Brain microvascular endothelial cell (primary cell): ENCODE measurements around the gene NPEPL1.

Experiments used
- DNase-seq: peaks from one replicate; pipeline ENCODE4 v3.0.0-alpha.2; 2020
- H3K27ac ChIP-seq: fragments of 250-450 bp; sonication (Bioruptor Pico); 2 replicates; pipeline ENCODE4 v1.5.1; 2020; ENCODE audit warnings: mild to moderate bottlenecking, moderate library complexity
- H3K27me3 ChIP-seq: fragments of 250-450 bp; sonication (Bioruptor Pico); replicated peaks from 2 replicates; pipeline ENCODE4 v1.5.1; 2020; ENCODE audit warnings: mild to moderate bottlenecking
- H3K36me3 ChIP-seq: fragments of 250-450 bp; sonication (Bioruptor Pico); replicated peaks from 2 replicates; pipeline ENCODE4 v1.5.1; 2020; ENCODE audit warnings: mild to moderate bottlenecking
- H3K4me3 ChIP-seq: 2 replicates; pipeline ENCODE4 v1.5.1; 2011; ENCODE audit warnings: low read depth, mild to moderate bottlenecking, control low read depth, low read length, moderate library complexity
- CTCF ChIP-seq: IDR thresholded peaks from 2 replicates; pipeline ENCODE4 v1.5.1; 2011; ENCODE audit warnings: low read depth, mild to moderate bottlenecking, moderate library complexity, low read length, control low read depth, inconsistent platforms; ENCODE audit errors: missing control alignments
- in situ Hi-C: cut with HindIII; loops from 2 replicates; pipeline ENCODE4 v1.10.0; 2017; ENCODE audit warnings: low sequenced_read_pairs, low pct_ligation_motif_present

NPEPL1 gene

GRCh38 chr20:58695084-58695722, 2.6 kb downstream of the NPEPL1 start:
- no peak overlapping the region for H3K27ac ChIP-seq
- no peaks in the 10 kb centered on the region for H3K27me3 ChIP-seq
- TF ChIP-seq CTCF = no peak
- DNase-seq = no peak
- no peak overlapping the region for H3K4me3 ChIP-seq
- H3K36me3 ChIP-seq = peaks cover 11% of the 10 kb centered on the region
- in situ Hi-C loops = no loop called here

GRCh38 chr20:58695895-58696375, 3.3 kb downstream of the NPEPL1 start:
- no peak for TF ChIP-seq CTCF
- H3K27me3 ChIP-seq = no peaks in the 10 kb centered on the region
- no peak overlapping the region for H3K27ac ChIP-seq
- H3K4me3 ChIP-seq = no peak overlapping the region
- peaks cover 11% of the 10 kb centered on the region for H3K36me3 ChIP-seq
- DNase-seq = no peak
- in situ Hi-C loops = no loop called here

GRCh38 chr20:58696411-58696961, 3.9 kb downstream of the NPEPL1 start:
- no peak for DNase-seq
- no peaks in the 10 kb centered on the region for H3K27me3 ChIP-seq
- in situ Hi-C loops = no loop called here
- peaks cover 11% of the 10 kb centered on the region for H3K36me3 ChIP-seq
- H3K27ac ChIP-seq = no peak overlapping the region
- H3K4me3 ChIP-seq = no peak overlapping the region
- TF ChIP-seq CTCF = no peak

- H3K4me3 ChIP-seq = no peak overlapping the region
- DNase-seq = no peak
- in situ Hi-C loops = no loop called here
- H3K36me3 ChIP-seq = peaks cover 17% of the 10 kb centered on the region
- no peak overlapping the region for H3K27ac ChIP-seq
- no peak for TF ChIP-seq CTCF
- no peaks in the 10 kb centered on the region for H3K27me3 ChIP-seq
These were observed 4.7 kb downstream of the NPEPL1 start for GRCh38 chr20:58697201-58697866.

GRCh38 chr20:58697867-58698703, 5.5 kb downstream of the NPEPL1 start:
- Histone ChIP-seq H3K27me3 (no peaks in the 10 kb centered on the region), H3K27ac (no peak overlapping the region), H3K4me3 (no peak overlapping the region), H3K36me3 (peaks cover 21% of the 10 kb centered on the region)
- no peak for DNase-seq
- in situ Hi-C loops = no loop called here
- no peak for TF ChIP-seq CTCF
